Testis (tissue), 3 donors: ENCODE measurements around the gene NAA80. TPM values are rescaled to one million over a fixed set of nuclear protein-coding genes. Genes with fewer than 3 reads are reported as not detected.

Experiments used
- DNase-seq: peaks from one replicate; pipeline ENCODE4 v3.0.0-alpha.2; 2019
- H3K27ac ChIP-seq, 2 donors: fragments of 200-600 bp; sonication (generic); one replicate each; pipeline ENCODE4 v1.5.1; 2019
- H3K27me3 ChIP-seq: fragments of 200-600 bp; sonication (generic); one replicate; pipeline ENCODE4 v1.5.1; 2019
- H3K36me3 ChIP-seq: fragments of 200-600 bp; sonication (generic); one replicate; pipeline ENCODE4 v1.5.1; 2017; ENCODE audit warnings: low read depth; ENCODE audit errors: missing control alignments
- H3K4me1 ChIP-seq: fragments of 200-600 bp; sonication (generic); one replicate; pipeline ENCODE4 v1.5.1; 2019
- H3K4me3 ChIP-seq, 2 donors: fragments of 200-600 bp; sonication (generic); one replicate each; pipeline ENCODE4 v1.5.1; 2017 to 2019
- H3K9me3 ChIP-seq: fragments of 200-600 bp; sonication (generic); one replicate; pipeline ENCODE4 v1.5.1; 2017
- CTCF ChIP-seq, 3 experiments: fragments of 450-650 bp in 2 of 3; fragments of 200-600 bp in 1 of 3; sonication (generic) in 1 of 3; IDR thresholded peaks; one replicate each; pipeline ENCODE4 v1.5.1; 2016 to 2019; ENCODE audit warnings: antibody characterized with exemption in 3 of 3, mild to moderate bottlenecking in 2 of 3, moderate library complexity in 1 of 3
- POLR2A ChIP-seq: fragments of 450-650 bp; IDR thresholded peaks from one replicate; pipeline ENCODE4 v1.6.1; 2017; ENCODE audit warnings: antibody characterized with exemption, mild to moderate bottlenecking, moderate library complexity
- WGBS, 2 donors: methylation state at CpG; one replicate each; pipeline ENCODE4 v1.1.5; 2018; 5-methylcytosine and 5-hydroxymethylcytosine counted together
- intact Hi-C: fragments of 100-400 bp; cut with DNase I; formaldehyde crosslinking; loops from one replicate; pipeline ENCODE4 v1.15.1; 2023; ENCODE audit warnings: low total_unique reads
- polyA plus RNA-seq: library from polyadenylated mRNA; stranded (reverse); fragments of 350-450 nt; fragmentation: Illumina TruSeq; extraction: RNeasy Lipid Tissue Mini Kit (QIAGEN cat#74804); gene quantifications from one replicate; pipeline ENCODE4 v1.2.3, GENCODE V29; 2014; ENCODE audit warnings: low read depth, low replicate concordance; ENCODE audit not compliant: insufficient read depth
- total RNA-seq, 2 donors: library from RNA; depleted of rRNA; stranded (reverse); fragments of >200 nt; gene quantifications; one replicate each; pipeline ENCODE4 v1.2.3, GENCODE V29; 2016

Gene NAA80
- total and polyA plus RNA-seq, 3 donors from 2014 or later = 37.9 to 79.4 (median 72.4) TPM

GRCh38 chr3:50322386-50323091 lies 23.3 kb upstream of the NAA80 start, which contains the start of gene HYAL2:
HYAL2 (minus strand) TSS chr3:50322745; CDS start chr3:50320489, 2,256 bp downstream.
- Histone ChIP-seq H3K27me3 (no peaks in the 10 kb centered on the region), H3K4me1 (peaks cover 52% of the 10 kb centered on the region), H3K9me3 (no peaks in the 10 kb centered on the region), H3K4me3 (peak within 1 kb of the TSS; percentile 76 to 82), H3K27ac (peak within 1 kb of the TSS; percentile 93 to 96), H3K36me3 (no peaks in the 10 kb centered on the region)
- TF ChIP-seq POLR2A = no peak
- no peak for TF ChIP-seq CTCF (IDR thresholded peaks at IDR 0.05)
- intact Hi-C loops = loop anchor here (10.0 kb wide), 1 partner anchor 68 kb away; no protein-coding TSS in a partner anchor
- 3 to 8% methylated on average over 6 to 31 of the region's 31 CpGs for WGBS, 2 donors
- DNase-seq = peak; percentile 64

GRCh38 chr3:50322115-50322385 lies 22.8 kb upstream of the NAA80 start:
- TF ChIP-seq POLR2A = no peak
- TF ChIP-seq CTCF (IDR thresholded peaks at IDR 0.05) = no peak
- H3K4me1 ChIP-seq = peaks cover 52% of the 10 kb centered on the region
- intact Hi-C loops = loop anchor here (10.0 kb wide), 1 partner anchor 67 kb away; no protein-coding TSS in a partner anchor

DNA sequence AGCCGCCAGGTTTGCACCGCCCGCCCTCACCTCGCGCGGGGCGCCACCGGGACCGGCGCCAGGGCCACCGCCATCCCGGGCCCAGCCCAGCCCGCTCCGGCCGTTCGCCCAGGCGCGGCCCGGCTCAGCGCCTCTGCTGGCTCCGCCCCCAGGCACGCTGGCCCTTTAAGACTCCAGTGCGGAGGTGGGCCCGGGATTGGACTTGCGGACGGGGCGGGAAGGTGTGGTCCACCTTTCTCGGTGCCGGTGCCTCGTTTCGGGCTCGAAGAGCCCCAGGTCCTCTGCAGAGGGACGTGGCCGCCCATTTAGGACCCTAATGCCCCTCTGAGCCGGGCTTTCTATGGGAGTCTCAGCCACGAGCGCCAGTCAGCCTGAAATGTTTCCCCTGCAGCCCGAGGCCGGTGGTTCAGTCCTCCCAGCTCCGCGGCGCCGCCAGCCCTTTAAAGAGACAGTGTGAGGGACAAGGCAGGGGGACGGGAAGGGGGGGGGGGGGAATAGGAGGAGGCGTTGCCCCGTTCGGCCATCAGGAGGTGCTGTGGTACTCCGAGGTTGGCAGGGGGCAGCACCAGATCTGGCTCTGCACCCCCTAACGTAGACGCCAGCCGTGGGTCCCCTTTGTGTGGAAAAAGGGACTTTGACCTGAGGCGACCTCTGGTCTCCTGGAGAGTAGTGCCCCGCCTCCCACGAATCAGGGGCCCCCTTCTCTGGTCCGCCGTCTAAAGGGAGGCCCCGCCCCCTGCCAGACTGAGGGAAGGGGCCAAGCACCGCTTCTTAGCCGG lies 22.3 kb upstream of the NAA80 start:
- Histone ChIP-seq H3K36me3 (no peaks in the 10 kb centered on the region), H3K4me3 (peak overlapping the region; percentile 76 to 82), H3K27me3 (no peaks in the 10 kb centered on the region), H3K27ac (peak overlapping the region; percentile 93 to 96), H3K9me3 (no peaks in the 10 kb centered on the region), H3K4me1 (peaks cover 53% of the 10 kb centered on the region)
- WGBS, 2 donors = 0% methylated on average over 10 to 57 of the region's 59 CpGs
- intact Hi-C loops = loop anchor here (10.0 kb wide), 1 partner anchor 67 kb away; no protein-coding TSS in a partner anchor
- peak; percentile 91 for DNase-seq
- TF ChIP-seq CTCF (IDR thresholded peaks at IDR 0.05) = peak; percentile 45 to 65 (median 51)
- no peak for TF ChIP-seq POLR2A

More at GRCh38 chr3:50322115-50322385, 22.8 kb upstream of the NAA80 start:
- Histone ChIP-seq H3K9me3 (no peaks in the 10 kb centered on the region), H3K27ac (peak overlapping the region; percentile 93 to 96), H3K27me3 (no peaks in the 10 kb centered on the region), H3K36me3 (no peaks in the 10 kb centered on the region), H3K4me3 (peak overlapping the region; percentile 76 to 82)
- WGBS, 2 donors = 0 to 8% methylated on average over 4 to 14 of the region's 14 CpGs
- DNase-seq = no peak

DNA sequence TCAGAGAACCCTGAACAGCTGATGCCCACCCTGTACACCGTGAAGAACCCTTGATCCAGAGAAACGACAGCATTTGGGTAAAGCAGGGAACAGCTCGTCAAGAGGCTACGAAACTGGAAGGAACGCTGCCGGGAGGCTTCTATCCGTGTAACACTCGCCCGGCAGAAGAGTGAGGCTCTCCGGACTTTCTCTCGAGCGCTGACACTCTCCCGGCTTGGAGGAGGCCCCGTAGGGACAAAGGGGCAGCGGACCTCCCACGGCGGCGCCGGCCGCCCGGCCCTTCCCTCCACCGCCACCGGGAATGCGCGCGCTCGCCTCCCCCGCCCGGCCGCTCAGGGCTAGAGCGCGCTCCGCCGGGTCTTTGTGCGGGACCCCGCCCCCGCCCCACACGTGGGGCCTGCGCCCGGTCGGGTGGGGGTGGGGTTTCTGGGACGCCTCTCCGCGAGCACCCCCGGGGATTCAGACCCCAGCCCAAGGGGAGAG lies 21.7 kb upstream of the NAA80 start:
- Histone ChIP-seq H3K27me3 (no peaks in the 10 kb centered on the region), H3K36me3 (no peaks in the 10 kb centered on the region), H3K27ac (peak overlapping the region; percentile 93 to 96), H3K4me1 (peaks cover 53% of the 10 kb centered on the region), H3K4me3 (peak overlapping the region; percentile 76 to 82), H3K9me3 (no peaks in the 10 kb centered on the region)
- peak; percentile 89 for DNase-seq
- TF ChIP-seq POLR2A (no peak), CTCF (IDR thresholded peaks at IDR 0.05) (no peak)
- 0% methylated on average over 3 to 17 of the region's 45 CpGs for WGBS, 2 donors
- intact Hi-C loops = loop anchor here (10.0 kb wide), 1 partner anchor 66 kb away; no protein-coding TSS in a partner anchor
